GM11168 (cell line): Measurements from ENCODE around the gene HNRNPH1.
"Not testable (repeated sequence)": the region's sequence is repeated elsewhere in the genome, so short reads cannot be mapped to it uniquely, and the experiment has no call there.

ENCODE experiments used
- in situ Hi-C: fragments of 300-500 bp; cut with MboI; formaldehyde crosslinking; loops from one replicate; pipeline ENCODE4 v1.12.0; 2022; ENCODE audit warnings: low sequenced_read_pairs; ENCODE audit not compliant: unreplicated experiment

HNRNPH1 gene, protein sequence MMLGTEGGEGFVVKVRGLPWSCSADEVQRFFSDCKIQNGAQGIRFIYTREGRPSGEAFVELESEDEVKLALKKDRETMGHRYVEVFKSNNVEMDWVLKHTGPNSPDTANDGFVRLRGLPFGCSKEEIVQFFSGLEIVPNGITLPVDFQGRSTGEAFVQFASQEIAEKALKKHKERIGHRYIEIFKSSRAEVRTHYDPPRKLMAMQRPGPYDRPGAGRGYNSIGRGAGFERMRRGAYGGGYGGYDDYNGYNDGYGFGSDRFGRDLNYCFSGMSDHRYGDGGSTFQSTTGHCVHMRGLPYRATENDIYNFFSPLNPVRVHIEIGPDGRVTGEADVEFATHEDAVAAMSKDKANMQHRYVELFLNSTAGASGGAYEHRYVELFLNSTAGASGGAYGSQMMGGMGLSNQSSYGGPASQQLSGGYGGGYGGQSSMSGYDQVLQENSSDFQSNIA

DNA sequence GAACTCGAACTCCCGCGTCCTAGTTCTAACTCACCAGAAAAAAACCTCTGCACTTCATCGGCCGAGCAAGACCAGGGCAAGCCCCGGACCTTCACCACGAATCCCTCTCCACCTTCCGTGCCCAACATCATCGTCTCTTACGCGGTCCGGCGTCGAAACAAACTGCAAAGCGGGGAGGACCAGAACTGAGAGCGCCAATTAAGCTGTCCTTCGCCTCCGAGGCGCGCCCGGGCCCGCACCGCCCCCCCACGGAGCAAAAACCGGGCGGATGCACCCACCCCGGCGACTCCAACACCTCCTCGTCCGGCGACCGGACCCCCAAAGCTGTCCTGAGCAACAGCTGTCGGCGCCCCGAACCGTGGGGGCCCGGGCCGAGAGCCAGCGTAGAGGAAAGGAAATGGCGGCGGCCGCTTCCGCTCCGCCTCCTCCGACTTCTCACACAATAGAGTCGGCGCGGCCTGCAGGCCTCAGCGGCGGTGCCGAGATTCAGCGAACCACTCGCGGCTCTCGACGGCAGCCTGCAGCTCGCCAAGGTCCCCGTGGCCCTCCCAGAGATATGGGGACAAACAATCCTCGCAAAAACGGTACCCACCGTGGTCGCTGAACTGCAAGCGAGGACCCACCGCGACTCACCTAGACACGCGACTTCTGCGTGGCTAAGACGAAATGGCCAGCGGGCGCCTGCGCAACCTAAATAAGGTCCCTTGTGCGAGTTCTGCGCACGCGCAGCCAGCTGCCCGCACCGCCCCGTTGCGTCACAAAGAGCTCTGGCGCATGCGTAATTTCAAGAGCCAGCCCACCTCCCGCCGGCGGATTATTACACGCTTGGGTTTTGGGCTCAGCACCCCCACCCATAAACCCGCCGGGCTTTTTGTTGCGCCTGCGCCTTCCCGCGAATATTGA lies at the start of gene HNRNPH1:
TSS of gene HNRNPH1 (minus strand) at position 669 of the 903 bp plus-strand sequence. CDS start at position 131, 538 bp downstream.
- in situ Hi-C loops = no loop called here

DNA sequence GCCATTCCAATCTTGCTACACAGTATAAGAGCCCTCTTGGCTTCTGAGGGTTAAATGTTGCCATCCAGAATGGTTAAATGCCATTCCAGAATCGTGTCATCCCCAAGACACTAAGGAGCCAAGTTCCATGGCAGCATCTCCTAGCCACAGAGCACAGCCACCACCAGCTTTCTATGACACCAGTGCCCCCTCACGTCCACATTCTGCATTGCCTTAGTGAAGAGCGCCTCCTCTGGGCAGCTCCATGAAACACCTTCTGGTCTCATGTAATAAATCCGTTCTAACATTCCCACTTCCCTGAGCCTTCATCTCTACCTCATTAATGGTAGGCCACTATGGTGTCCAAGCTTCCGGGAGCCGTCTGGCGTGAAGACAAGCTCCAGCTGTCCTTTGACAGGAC lies 44.9 kb upstream of the HNRNPH1 start:
- in situ Hi-C loops = no loop called here

DNA sequence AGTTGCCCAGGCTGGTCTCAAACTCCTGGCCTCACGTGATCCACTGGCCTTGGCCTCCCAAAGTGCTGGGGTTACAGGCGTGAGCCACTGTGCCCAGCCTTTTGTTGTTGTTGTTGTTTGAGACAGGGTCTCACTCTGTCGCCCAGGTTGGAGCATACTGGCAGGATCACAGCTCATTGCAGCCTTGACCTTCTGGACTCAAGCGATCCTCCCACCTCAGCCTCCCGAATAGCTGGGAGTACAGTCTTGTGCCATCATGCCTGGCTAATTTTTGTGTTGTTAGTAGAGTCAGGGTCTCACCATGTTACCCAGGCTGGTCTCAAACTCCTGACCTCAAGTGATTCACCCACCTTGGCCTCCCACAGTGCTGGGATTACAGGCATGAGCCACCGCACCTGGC lies 38.2 kb upstream of the HNRNPH1 start:
- in situ Hi-C loops = not testable (repeated sequence)

DNA sequence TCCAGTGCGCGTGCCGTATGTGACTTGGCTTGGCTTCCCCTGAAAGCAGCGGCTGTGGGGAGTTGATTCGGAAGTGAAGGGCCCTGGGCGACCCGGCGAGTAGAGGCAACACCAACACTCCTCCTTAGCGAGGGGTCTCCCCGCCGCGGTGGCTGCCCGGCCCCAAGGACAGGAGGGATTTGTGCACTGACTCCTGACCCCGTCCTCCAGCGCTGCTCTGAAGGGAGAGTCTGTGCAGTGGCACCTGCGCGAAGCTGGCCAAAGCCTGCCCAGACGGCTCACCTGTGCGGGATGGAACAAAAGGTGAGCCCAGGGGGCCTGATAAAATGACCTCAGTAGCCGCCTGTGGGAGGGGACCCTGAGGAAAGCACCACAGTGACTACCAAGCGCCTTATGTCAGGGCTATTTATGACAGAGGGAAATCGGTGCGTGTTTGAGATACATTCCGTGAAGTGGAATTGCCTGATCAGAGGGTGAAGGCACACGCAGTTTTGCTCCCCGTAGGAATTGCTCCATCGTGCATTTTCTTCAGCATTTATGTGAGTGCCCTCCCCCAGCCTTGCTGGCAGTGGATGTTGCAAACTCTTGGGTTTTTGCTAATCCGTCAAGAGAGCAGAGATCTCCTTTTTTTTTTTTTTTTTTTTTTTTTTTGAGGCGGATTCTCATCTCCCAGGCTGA lies 34.8 kb upstream of the HNRNPH1 start:
- in situ Hi-C loops = not testable (repeated sequence)

DNA sequence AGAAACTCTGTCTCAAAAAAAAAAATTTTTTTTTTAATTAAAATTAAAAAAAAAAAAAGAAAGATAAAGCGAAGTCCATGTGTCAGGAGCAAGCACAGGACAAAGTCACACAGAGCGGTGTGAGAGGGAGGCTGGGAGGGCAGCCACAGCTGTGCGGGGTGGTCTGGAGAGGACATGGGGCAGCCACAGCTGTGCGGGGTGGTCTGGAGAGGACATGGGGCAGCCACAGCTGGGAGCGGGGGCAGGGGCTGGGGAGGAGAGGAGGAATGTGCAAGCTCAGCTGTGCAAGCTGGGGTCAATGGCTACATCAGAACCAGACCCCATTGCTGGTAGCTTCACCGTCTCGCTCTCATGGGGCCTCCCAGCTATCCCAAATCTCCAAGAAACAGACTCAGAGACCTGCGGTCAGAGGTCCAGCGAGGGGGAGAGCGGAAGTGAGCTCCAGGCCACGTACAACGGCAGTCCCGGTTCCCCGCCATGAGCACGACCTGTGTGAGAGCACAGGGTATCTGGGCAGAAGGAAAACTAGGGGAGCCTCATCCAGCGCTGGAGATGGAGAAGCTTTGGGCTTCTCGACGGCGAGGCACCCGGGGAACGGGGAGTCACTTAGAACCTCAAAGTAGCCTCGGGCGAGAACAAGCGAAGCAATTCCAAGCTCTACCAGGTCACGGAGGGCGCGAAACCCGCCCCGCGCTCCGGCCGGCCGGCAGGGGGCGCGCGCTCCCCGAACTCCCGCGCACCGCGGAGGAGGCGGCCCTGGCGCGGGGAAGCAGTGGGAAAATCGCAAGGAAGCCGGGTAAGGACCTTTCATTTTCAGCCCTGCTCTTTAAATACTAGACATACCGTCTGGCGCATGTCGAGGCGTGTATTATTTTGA lies 34.1 kb upstream of the HNRNPH1 start:
- in situ Hi-C loops = not testable (repeated sequence)

DNA sequence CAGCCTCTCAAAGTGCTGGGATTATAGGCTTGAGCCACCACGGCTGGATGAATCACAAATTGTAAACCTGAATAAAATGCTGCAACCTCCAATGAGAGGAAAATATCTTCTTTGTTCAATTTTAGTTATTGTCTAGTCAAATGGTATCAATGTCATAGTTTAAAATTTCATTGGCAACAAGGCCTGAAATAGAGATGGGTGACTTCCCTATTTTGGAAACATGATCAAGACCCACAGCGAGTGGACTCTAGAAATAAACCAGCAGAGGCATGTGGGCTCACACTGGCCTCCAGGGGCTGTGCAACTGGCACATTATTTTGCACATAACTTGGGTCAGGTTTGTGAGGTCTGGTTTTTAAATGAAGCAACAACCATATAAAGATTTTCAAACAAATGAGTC lies 29.7 kb upstream of the HNRNPH1 start:
- in situ Hi-C loops = not testable (repeated sequence)

DNA sequence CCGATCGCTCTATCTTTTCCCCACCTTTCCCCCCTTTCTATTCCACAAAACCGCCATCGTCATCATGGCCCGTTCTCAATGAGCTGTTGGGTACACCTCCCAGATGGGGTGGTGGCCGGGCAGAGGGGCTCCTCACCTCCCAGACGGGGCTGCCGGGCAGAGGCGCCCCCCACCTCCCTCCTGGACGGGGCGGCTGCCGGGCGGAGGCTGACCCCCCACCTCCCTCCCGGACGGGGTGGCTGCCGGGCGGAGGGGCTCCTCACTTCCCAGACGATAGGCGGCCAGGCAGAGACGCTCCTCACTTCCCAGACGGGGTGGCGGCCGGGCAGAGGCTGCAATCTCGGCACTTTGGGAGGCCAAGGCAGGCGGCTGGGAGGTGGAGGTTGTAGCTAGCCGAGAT lies 26.8 kb upstream of the HNRNPH1 start:
- in situ Hi-C loops = not testable (repeated sequence)

DNA sequence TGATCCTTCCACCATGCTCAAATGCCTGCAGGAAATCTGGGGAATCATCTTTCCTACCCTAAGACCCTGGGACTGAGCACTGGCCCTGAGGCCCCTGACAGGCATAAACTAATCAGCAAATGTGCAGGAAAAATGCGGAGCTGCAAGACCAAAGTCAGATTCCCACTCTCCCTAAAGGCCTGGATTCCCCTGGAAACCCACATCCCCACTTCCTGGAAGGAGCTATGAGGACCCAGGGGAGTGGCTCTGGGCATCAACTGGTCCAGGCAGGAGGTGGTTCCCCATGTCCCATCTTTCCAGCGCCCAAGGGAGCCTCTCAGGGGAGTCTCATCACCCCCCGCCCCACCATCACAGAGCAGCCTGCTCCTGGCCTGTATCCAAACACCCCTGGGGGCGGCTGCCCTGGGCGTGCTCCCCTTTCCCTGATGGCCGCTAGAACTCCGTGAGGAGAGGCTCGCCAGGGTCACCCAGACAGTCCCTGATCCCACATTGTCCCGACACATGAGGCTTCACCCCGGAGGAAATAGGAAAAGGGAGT lies 25.8 kb upstream of the HNRNPH1 start:
- in situ Hi-C loops = not testable (repeated sequence)

DNA sequence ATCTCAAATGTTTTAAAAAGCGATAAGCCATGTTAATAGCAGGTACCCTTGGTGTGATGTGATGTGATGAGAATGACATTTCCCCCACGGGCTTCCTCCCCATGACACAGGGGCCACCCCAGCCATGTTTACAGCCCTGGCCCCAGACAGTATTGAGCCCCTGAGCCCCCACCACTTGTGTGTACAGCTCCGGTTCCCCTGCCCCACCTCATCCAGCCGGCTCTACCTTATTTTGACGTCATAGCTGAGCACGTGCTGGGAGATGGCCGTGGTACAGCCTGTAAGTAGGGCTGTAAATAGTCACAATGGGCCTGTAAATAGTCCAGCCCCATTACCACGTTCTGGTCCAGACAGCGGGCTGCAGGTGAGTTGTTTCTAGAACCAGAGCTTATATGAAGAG lies 24.9 kb upstream of the HNRNPH1 start:
- in situ Hi-C loops = no loop called here

DNA sequence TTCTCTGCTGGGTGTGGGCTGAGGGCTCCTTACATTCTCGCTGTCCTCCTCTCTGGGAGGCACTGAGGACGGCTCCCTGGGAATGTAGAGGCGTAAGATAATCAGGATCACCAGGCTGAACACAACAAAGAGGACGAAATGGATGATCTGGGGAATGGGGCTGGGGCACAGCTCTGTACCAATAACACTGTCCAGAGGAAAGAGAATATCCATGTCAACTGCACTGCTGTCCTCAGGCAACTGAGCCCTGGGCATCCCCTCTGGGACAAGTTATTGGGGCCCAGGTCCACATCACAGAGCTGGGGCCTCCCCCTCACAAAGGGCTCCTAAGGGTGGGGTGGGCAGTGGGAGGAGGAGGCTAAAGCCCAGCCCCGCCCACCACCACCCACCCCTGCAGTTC lies 21.3 kb upstream of the HNRNPH1 start:
- in situ Hi-C loops = loop anchor here (5.0 kb wide), 1 partner anchor 122 kb away; no protein-coding TSS in a partner anchor

DNA sequence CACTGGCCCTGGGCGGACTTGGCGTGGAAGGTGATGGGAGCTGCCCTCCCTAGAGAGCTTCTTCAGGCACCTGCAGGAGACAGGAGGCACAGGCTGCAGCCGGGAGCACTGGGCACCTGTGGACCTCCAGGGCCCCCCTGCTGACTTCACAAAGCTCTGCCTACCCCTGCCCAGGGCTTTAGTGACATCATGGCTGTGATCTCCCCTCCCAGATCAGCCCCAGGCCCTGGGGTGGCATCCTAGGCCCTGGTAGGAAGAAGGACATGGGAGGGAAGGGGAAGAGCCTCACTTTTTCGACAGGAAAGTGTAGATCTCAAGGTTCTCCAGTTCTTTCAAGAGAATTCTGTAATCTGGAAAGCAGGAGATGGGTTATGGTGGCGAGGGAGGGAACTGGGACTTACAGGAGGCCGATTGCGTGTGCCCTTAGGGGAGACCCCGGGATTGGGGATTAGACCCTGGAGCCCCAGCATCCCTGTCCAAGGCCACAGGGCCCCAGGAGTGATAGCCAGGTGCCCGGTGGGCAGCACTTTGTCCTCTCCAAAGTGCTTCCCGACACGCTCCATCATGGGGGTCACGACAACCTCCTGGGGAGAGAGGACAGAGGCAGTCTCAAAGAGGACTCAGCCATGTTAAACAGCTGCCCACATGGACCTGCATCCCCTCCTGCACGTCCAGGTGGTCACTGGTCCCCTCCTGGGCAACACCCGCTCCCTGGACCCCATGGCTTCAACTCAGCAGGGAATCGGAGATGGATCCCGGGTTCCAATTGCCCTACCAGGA lies 19.9 kb upstream of the HNRNPH1 start:
- in situ Hi-C loops = loop anchor here (5.0 kb wide), 1 partner anchor 121 kb away; no protein-coding TSS in a partner anchor

DNA sequence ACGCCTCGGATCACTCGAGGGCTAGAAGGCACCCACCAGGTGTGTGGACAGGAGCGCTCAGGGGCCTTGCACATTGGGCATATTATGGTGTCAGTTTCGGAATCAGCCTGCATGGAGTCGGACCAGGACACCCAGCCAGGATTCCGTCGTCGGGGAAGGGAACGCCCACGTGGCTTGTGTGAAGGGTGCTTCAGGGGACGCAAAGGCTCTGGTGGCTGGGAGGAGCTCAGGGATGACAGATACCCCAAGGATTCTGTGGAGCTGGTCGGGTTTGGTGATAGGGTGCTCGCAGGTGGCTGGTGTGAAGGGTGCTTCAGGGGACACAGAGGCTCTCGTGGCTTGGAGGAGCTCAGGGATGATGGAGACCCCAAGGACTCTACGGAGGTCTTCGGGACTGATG lies 19.2 kb upstream of the HNRNPH1 start:
- in situ Hi-C loops = loop anchor here (5.0 kb wide), 1 partner anchor 120 kb away; no protein-coding TSS in a partner anchor

DNA sequence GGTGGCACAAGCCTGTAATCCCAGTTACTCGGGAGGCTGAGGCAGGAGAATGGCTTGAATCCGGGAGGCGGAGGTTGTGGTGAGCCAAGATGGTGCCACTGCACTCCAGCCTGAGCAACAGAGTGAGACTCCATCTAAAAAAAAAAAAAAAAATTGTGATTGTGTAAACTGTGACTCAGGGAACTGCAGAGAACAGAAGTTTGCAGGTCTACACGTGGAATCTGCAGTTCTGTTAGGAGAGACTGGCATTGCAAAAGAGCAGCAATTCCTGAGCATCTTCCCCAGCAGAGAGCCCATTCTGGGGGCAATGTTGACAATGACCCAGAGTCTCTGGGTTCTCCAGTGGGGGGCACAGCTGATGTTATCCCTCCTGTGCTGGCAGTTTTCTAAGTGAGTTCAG lies 18.3 kb upstream of the HNRNPH1 start:
- in situ Hi-C loops = loop anchor here (5.0 kb wide), 1 partner anchor 119 kb away; no protein-coding TSS in a partner anchor

DNA sequence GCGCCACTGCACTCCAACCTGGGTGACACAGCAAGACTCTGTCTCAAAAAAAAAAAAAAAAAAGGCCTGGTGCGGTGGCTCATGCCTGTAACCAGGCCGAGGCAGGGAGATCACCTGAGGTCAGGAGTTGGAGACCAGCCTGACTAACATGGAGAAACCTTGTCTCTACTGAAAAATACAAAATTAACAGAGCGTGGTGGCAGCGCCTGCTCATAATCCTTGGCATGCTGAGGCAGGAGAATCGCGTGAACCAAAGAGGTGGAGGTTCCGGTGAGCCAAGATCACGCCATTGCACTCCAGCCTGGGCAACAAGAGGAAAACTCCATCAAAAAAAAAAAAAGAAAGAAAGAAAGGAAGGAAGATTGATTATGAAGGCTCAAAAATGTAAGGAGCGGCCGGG lies 15.8 kb upstream of the HNRNPH1 start:
- in situ Hi-C loops = not testable (repeated sequence)

DNA sequence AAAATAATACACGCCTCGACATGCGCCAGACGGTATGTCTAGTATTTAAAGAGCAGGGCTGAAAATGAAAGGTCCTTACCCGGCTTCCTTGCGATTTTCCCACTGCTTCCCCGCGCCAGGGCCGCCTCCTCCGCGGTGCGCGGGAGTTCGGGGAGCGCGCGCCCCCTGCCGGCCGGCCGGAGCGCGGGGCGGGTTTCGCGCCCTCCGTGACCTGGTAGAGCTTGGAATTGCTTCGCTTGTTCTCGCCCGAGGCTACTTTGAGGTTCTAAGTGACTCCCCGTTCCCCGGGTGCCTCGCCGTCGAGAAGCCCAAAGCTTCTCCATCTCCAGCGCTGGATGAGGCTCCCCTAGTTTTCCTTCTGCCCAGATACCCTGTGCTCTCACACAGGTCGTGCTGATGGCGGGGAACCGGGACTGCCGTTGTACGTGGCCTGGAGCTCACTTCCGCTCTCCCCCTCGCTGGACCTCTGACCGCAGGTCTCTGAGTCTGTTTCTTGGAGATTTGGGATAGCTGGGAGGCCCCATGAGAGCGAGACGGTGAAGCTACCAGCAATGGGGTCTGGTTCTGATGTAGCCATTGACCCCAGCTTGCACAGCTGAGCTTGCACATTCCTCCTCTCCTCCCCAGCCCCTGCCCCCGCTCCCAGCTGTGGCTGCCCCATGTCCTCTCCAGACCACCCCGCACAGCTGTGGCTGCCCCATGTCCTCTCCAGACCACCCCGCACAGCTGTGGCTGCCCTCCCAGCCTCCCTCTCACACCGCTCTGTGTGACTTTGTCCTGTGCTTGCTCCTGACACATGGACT lies 11.1 kb upstream of the HNRNPH1 start:
- in situ Hi-C loops = not testable (repeated sequence)

DNA sequence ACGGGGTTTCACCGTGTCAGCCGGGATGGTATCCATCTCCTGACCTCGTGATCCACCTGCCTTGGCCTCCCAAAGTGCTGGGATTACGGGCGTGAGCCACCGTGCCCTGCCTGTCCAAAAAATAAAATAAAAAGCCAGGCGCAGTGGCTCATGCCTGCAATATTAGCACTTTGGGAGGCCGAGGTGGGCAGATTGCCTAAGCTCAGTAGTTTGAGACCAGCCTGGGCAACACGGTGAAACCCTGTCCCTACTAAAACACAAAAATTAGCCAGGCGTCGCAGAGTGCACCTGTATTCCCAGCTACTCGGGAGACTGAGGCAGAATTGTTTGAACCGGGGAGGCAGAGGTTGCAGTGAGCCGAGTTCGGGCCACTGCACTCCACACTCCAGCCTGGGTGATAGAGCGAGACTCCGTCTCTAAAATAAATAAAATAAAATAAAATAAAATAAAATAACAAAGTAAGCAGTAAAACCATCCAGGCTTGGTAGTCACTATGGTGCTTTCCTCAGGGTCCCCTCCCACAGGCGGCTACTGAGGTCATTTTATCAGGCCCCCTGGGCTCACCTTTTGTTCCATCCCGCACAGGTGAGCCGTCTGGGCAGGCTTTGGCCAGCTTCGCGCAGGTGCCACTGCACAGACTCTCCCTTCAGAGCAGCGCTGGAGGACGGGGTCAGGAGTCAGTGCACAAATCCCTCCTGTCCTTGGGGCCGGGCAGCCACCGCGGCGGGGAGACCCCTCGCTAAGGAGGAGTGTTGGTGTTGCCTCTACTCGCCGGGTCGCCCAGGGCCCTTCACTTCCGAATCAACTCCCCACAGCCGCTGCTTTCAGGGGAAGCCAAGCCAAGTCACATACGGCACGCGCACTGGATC lies 10.3 kb upstream of the HNRNPH1 start:
- in situ Hi-C loops = not testable (repeated sequence)

DNA sequence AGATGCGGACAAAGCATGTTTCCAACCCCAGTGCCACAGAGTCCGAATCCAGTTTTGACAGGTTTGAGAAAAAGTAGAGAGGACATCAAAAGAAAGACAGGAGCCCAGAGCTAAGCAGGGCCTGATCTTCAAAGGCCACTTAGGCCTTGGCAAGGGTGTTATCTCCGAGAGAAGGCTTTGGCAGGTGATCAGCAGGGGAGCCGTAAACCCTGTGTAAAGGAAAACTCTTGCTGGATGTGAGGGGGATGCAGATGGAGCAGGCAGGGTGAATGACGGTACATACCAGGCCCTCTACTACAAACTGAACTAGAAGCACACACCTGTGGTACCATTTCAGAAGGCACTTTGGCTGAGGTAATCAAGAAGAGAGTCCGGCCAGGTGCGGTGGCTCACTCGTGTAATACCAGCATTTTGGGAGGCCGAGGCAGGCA lies 1.4 kb upstream of the HNRNPH1 start:
- in situ Hi-C loops = no loop called here
